Fibroblast of lung (primary cell): Measurements from ENCODE around the gene DNMBP. TPM values are rescaled to one million over a fixed set of nuclear protein-coding genes. Genes with fewer than 3 reads are reported as not detected.

Experiments used
- DNase-seq, 2 donors: peaks; one replicate each; pipeline versions ENCODE4 v3.0.0 to v3.0.0-alpha.2; 2010; ENCODE audit warnings: low read depth in 2 of 2
- H2AFZ ChIP-seq: 2 replicates; pipeline ENCODE4 v1.5.1; 2012; ENCODE audit warnings: low read length, control low read depth, inconsistent platforms
- H3K27ac ChIP-seq: 2 replicates; pipeline ENCODE4 v1.5.1; 2011; ENCODE audit warnings: low read length, control low read depth; ENCODE audit not compliant: insufficient read depth
- H3K27me3 ChIP-seq: 2 replicates; pipeline ENCODE4 v1.5.1; 2011; ENCODE audit warnings: mild to moderate bottlenecking, low read length; ENCODE audit not compliant: control insufficient read depth, insufficient read depth
- H3K36me3 ChIP-seq: 2 replicates; pipeline ENCODE4 v1.5.1; 2011; ENCODE audit warnings: low read length; ENCODE audit not compliant: control insufficient read depth, insufficient read depth
- H3K4me1 ChIP-seq: 2 replicates; pipeline ENCODE4 v1.5.1; 2011; ENCODE audit warnings: low read length; ENCODE audit not compliant: control insufficient read depth, insufficient read depth; ENCODE audit errors: extremely low read depth
- H3K4me2 ChIP-seq: 2 replicates; pipeline ENCODE4 v1.5.1; 2011; ENCODE audit warnings: low read length, control low read depth; ENCODE audit not compliant: insufficient read depth; ENCODE audit errors: extremely low read depth
- H3K4me3 ChIP-seq, 4 experiments: fragments of 200-600 bp in 1 of 4; sonication (generic) in 1 of 4; replicated peaks in 1 of 4; 2 replicates each; pipeline ENCODE4 v1.5.1; 2011 to 2016; ENCODE audit warnings: low read length in 4 of 4, low read depth in 3 of 4, mild to moderate bottlenecking in 3 of 4, control low read depth in 2 of 4, inconsistent platforms in 1 of 4, mixed read lengths in 1 of 4; ENCODE audit not compliant: insufficient read depth in 1 of 4; ENCODE audit errors: control extremely low read depth in 1 of 4
- H3K79me2 ChIP-seq: 2 replicates; pipeline ENCODE4 v1.5.1; 2012; ENCODE audit warnings: mild to moderate bottlenecking, low read length, inconsistent platforms; ENCODE audit not compliant: control insufficient read depth, insufficient read depth
- H3K9ac ChIP-seq: 2 replicates; pipeline ENCODE4 v1.5.1; 2011; ENCODE audit warnings: mild to moderate bottlenecking, low read length, control low read depth; ENCODE audit not compliant: insufficient read depth
- H3K9me3 ChIP-seq: 2 replicates; pipeline ENCODE4 v1.5.1; 2012; ENCODE audit warnings: low read depth, low read length; ENCODE audit not compliant: control insufficient read depth, insufficient read depth
- H4K20me1 ChIP-seq: 2 replicates; pipeline ENCODE4 v1.5.1; 2011; ENCODE audit warnings: low read length; ENCODE audit not compliant: control insufficient read depth, insufficient read depth; ENCODE audit errors: extremely low read depth
- CTCF ChIP-seq, 2 donors: IDR thresholded peaks in 1 of 2; conservative IDR thresholded peaks in 1 of 2; 1 replicate in 1 of 2; 2 replicates in 1 of 2; pipeline ENCODE4 v1.5.1; 2011 to 2012; ENCODE audit warnings: low read length in 2 of 2, control low read depth in 1 of 2, inconsistent platforms in 1 of 2, low read depth in 1 of 2, mild to moderate bottlenecking in 1 of 2
- EZH2 ChIP-seq: IDR thresholded peaks from 2 replicates; pipeline ENCODE4 v1.5.1; 2012; ENCODE audit warnings: low read length, control low read depth, mild to moderate bottlenecking; ENCODE audit errors: missing control alignments
- polyA plus RNA-seq, 2 donors: library from polyadenylated mRNA; depleted of rRNA in 1 of 2; stranded (reverse) in 1 of 2; unstranded in 1 of 2; fragments of >200 nt; gene quantifications; 2 replicates each; pipeline ENCODE4 v1.2.1, GENCODE V29; 2011 to 2012; ENCODE audit warnings: missing spikeins in 1 of 2
- total RNA-seq: library from RNA; depleted of rRNA; stranded (reverse); fragments of >200 nt; gene quantifications from 2 replicates; pipeline ENCODE4 v1.2.1, GENCODE V29; 2014

The DNMBP gene
- total and polyA plus RNA-seq, 2 donors (not counting 1 experiment from before 2014, with no cell fraction given) = 12.9 to 21.2 TPM

- TF ChIP-seq CTCF (conservative IDR thresholded peaks at IDR 0.05 in 1 of 2, IDR thresholded peaks at IDR 0.05 in 1 of 2; ENCODE audit: low read depth in 1 of 2, low read length in 2 of 2) = no peak
- no peak for TF ChIP-seq EZH2
- no peak overlapping the region for H3K4me2 ChIP-seq
- no peak overlapping the region for H3K4me3 ChIP-seq
- H3K27me3 ChIP-seq = no peaks in the 10 kb centered on the region
- H2AFZ ChIP-seq = no peak overlapping the region
- peaks cover 5% of the 10 kb centered on the region for H3K4me1 ChIP-seq
- no peak overlapping the region for H3K27ac ChIP-seq
- no peaks in the 10 kb centered on the region for H3K36me3 ChIP-seq
- DNase-seq = no peak
- H3K9ac ChIP-seq = no peak overlapping the region
- no peaks in the 10 kb centered on the region for H4K20me1 ChIP-seq
- H3K9me3 ChIP-seq = no peaks in the 10 kb centered on the region
- H3K79me2 ChIP-seq = no peaks in the 10 kb centered on the region
Measured at GRCh38 chr10:99835947-99836346, 173.8 kb downstream of the DNMBP start.

GRCh38 chr10:99834410-99834809 is 175.3 kb downstream of the DNMBP start:
- Histone ChIP-seq H2AFZ (peak overlapping the region; percentile 4), H3K9ac (no peak overlapping the region), H3K4me3 (no peak overlapping the region), H3K27ac (peak overlapping the region; percentile 13), H3K4me2 (no peak overlapping the region), H3K27me3 (no peaks in the 10 kb centered on the region), H3K4me1 (peaks cover 5% of the 10 kb centered on the region), H3K9me3 (no peaks in the 10 kb centered on the region), H3K79me2 (no peaks in the 10 kb centered on the region), H3K36me3 (no peaks in the 10 kb centered on the region), H4K20me1 (no peaks in the 10 kb centered on the region)
- DNase-seq = peak; percentile 21 to 69
- no peak for TF ChIP-seq EZH2
- TF ChIP-seq CTCF (conservative IDR thresholded peaks at IDR 0.05 in 1 of 2, IDR thresholded peaks at IDR 0.05 in 1 of 2; ENCODE audit: low read depth in 1 of 2, low read length in 2 of 2) = no peak

- H3K9ac ChIP-seq = no peak overlapping the region
- no peaks in the 10 kb centered on the region for H3K36me3 ChIP-seq
- no peak overlapping the region for H3K4me3 ChIP-seq
- H3K27me3 ChIP-seq = no peaks in the 10 kb centered on the region
- H3K9me3 ChIP-seq = no peaks in the 10 kb centered on the region
- H4K20me1 ChIP-seq = no peaks in the 10 kb centered on the region
- H3K79me2 ChIP-seq = no peaks in the 10 kb centered on the region
- H2AFZ ChIP-seq = no peak overlapping the region
- H3K27ac ChIP-seq = no peak overlapping the region
- peaks cover 5% of the 10 kb centered on the region for H3K4me1 ChIP-seq
- no peak for DNase-seq
- no peak overlapping the region for H3K4me2 ChIP-seq
- TF ChIP-seq EZH2 = no peak
- no peak for TF ChIP-seq CTCF (conservative IDR thresholded peaks at IDR 0.05 in 1 of 2, IDR thresholded peaks at IDR 0.05 in 1 of 2; ENCODE audit: low read depth in 1 of 2, low read length in 2 of 2)
Measured at GRCh38 chr10:99832439-99832838, 177.3 kb downstream of the DNMBP start.
